Measurements from ENCODE around the gene KCNQ1OT1. TPM values are rescaled to one million over a fixed set of nuclear protein-coding genes. Genes with fewer than 3 reads are reported as not detected.

The KCNQ1OT1 gene
- total and polyA plus RNA-seq, 9 of the 15 experiments (the other 6 are each of a cell fraction or from before 2014, with no cell fraction given) = 0.04 to 2.3 (median 0.74) TPM

GRCh38 chr11:2747248-2748027, 47.6 kb upstream of the KCNQ1OT1 start (continued):
- TF ChIP-seq THAP12 (CRISPR knock-in tag; IDR thresholded peaks at IDR 0.05) = no peak
- no peak for TF ChIP-seq MAFF (IDR thresholded peaks at IDR 0.05; ENCODE audit: low read length)
- TF ChIP-seq CEBPB (tag; IDR thresholded peaks at IDR 0.05) = peak; percentile 76
- TF ChIP-seq ZFP36 (IDR thresholded peaks at IDR 0.05; ENCODE audit: low read depth, low read length, partially characterized antibody) = peak; percentile 42
- no peak for TF ChIP-seq SP2 (IDR thresholded peaks at IDR 0.05; ENCODE audit: extremely low read depth, low read depth, low read length, poor library complexity, severe bottlenecking)
- no peak for TF ChIP-seq ZNF277 (CRISPR knock-in tag; IDR thresholded peaks at IDR 0.05; ENCODE audit: borderline replicate concordance)
- no peak for TF ChIP-seq MBD1 (CRISPR knock-in tag; IDR thresholded peaks at IDR 0.05)
- no peak for TF ChIP-seq ZNF282 (CRISPR knock-in tag; IDR thresholded peaks at IDR 0.05)
- peak; percentile 63 for TF ChIP-seq GATA2 (CRISPR knock-in tag; IDR thresholded peaks at IDR 0.05)
- TF ChIP-seq DPF2 (IDR thresholded peaks at IDR 0.05) = peak; percentile 43; the same call in 1 of the 2 replicates
- TF ChIP-seq ZNF24 (IDR thresholded peaks at IDR 0.05) = no peak
- TF ChIP-seq CAMTA2 (CRISPR knock-in tag; conservative IDR thresholded peaks at IDR 0.05) = no peak
- TF ChIP-seq GATAD2A (IDR thresholded peaks at IDR 0.05) = peak; percentile 43; the same call in 1 of the 2 replicates
- TF ChIP-seq ZNF408 (CRISPR knock-in tag; IDR thresholded peaks at IDR 0.05; ENCODE audit: low read depth) = no peak
- TF ChIP-seq CBFA2T3 (IDR thresholded peaks at IDR 0.05) = peak; percentile 35; the same call in 1 of the 2 replicates
- no peak for TF ChIP-seq CEBPZ (IDR thresholded peaks at IDR 0.05; ENCODE audit: borderline replicate concordance, low read depth, low read length)
- TF ChIP-seq HMGXB4 (CRISPR knock-in tag; IDR thresholded peaks at IDR 0.05) = no peak
- TF ChIP-seq TCF7L2 (IDR thresholded peaks at IDR 0.05; ENCODE audit: low read depth, low read length) = no peak
